Colonic mucosa (tissue), 4 donors: ENCODE results near the gene IGFBPL1. TPM values are rescaled to one million over a fixed set of nuclear protein-coding genes. Genes with fewer than 3 reads are reported as not detected.
A peak's percentile ranks its signal among the peaks of the same experiment; 100 is the strongest.

Experiments used
- DNase-seq: peaks from one replicate; pipeline ENCODE4 v3.0.0-alpha.2; 2020
- H3K27ac ChIP-seq: fragments of 200-600 bp; one replicate; pipeline ENCODE4 v1.8.0; 2021
- H3K27me3 ChIP-seq: fragments of 200-600 bp; one replicate; pipeline ENCODE4 v1.8.0; 2021
- H3K36me3 ChIP-seq: fragments of 200-600 bp; one replicate; pipeline ENCODE4 v1.8.0; 2021
- H3K4me1 ChIP-seq: fragments of 200-600 bp; one replicate; pipeline ENCODE4 v1.8.0; 2021; ENCODE audit warnings: mild to moderate bottlenecking
- H3K4me3 ChIP-seq: fragments of 200-600 bp; one replicate; pipeline ENCODE4 v1.8.0; 2021
- H3K9ac ChIP-seq, 2 donors: one replicate each; pipeline ENCODE4 v1.7.0; 2013; ENCODE audit warnings: control low read depth in 2 of 2, low read depth in 2 of 2, low read length in 2 of 2
- H3K9me3 ChIP-seq: fragments of 200-600 bp; one replicate; pipeline ENCODE4 v1.8.0; 2021
- intact Hi-C: fragments of 100-400 bp; cut with DNase I; formaldehyde crosslinking; loops from one replicate; pipeline ENCODE4 v1.14.1; 2022
- total RNA-seq, 2 donors: library from RNA; stranded (reverse); fragmentation: NEBNext Ultra II Directional in 1 of 2; extraction: Animal tissue kit (Norgen Biotek cat#: 25700) in 1 of 2; gene quantifications; one replicate each; pipeline ENCODE4 v1.2.1, GENCODE V29; 2021
- TF ChIP-seq, protein P1 (sequence below): fragments of 200-600 bp; IDR thresholded peaks from one replicate; pipeline ENCODE4 v1.8.0; 2022; ENCODE audit warnings: antibody characterized with exemption, mild to moderate bottlenecking
- donor health status: healthy.
- donor health status: DM: no; HTN: no; CAD: no.
- donor health status: DM: no; HTN: no; CAD: no.

IGFBPL1 gene
- total RNA-seq, 2 donors from 2014 or later, result 0.82 to 1.3 TPM

DNA sequence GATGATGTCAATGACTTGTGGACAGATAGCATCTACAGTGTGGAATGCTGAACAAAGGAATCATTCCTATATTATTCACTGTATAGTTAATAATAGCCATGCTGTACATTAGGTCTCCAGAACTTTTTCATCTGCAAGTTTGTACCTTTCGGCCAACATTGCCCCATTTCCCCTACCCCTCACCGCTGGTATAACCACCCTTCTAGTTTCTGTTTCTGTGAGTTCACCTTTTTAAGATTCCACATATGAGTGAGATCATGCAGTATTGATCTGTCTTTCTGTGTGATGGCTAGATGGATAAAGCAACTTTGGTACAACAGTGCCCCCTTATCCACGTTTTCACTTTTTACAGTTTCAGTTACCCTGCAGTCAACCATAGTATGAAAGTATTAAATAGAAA is 50.6 kb downstream of the IGFBPL1 start:
- no peaks in the 10 kb centered on the region for H3K27me3 ChIP-seq
- no peaks in the 10 kb centered on the region for H3K36me3 ChIP-seq
- TF ChIP-seq, protein P1, sequence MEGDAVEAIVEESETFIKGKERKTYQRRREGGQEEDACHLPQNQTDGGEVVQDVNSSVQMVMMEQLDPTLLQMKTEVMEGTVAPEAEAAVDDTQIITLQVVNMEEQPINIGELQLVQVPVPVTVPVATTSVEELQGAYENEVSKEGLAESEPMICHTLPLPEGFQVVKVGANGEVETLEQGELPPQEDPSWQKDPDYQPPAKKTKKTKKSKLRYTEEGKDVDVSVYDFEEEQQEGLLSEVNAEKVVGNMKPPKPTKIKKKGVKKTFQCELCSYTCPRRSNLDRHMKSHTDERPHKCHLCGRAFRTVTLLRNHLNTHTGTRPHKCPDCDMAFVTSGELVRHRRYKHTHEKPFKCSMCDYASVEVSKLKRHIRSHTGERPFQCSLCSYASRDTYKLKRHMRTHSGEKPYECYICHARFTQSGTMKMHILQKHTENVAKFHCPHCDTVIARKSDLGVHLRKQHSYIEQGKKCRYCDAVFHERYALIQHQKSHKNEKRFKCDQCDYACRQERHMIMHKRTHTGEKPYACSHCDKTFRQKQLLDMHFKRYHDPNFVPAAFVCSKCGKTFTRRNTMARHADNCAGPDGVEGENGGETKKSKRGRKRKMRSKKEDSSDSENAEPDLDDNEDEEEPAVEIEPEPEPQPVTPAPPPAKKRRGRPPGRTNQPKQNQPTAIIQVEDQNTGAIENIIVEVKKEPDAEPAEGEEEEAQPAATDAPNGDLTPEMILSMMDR, result no peak
- no peak for DNase-seq
- no peak overlapping the region for H3K4me3 ChIP-seq
- intact Hi-C loops, result loop anchor here (2.0 kb wide), 1 partner anchor 27 kb away; no protein-coding TSS in a partner anchor
- no peaks in the 10 kb centered on the region for H3K9me3 ChIP-seq
- H3K4me1 ChIP-seq, result no peaks in the 10 kb centered on the region
- H3K27ac ChIP-seq, result no peak overlapping the region
- no peak overlapping the region for H3K9ac ChIP-seq

DNA sequence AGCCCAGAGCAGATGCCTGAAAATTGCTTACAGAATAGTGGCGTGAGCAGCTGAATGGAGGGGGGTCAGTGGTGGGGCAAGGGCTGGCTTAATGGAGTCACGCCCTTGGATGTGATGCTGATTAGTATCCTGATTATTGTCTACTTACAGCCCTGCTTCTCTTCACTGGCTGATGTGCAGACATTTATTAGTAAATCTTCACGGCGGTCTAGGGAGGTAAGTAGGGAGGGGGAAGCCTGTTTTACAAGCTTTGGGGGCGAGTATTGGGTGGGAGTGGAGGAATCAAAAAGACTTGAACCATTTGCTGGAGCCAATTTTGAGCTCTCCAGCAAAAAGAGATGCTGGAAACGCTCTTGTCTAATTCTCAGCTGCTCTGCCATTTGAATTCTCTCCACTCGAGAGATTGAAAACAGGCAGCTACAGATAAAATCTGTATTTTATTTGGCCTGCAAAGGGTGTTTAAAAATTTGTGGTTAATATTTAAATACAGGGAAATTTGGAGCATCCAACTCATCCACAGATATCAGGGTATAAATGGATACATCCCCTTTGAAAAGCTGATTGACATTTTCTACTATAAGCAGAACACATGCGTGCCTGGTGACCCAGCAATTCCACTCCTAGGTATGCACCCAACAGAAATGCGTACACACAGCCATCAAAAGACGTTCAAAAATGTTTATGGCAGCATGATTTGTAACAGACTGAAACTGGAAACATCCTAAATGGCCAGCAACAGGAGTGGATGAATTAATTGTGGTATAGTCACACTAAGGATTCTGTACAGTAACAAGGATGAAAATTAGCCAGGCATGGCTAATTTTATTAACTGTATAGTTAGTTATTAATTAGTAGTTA is 51.3 kb downstream of the IGFBPL1 start:
- no peaks in the 10 kb centered on the region for H3K27me3 ChIP-seq
- no peak overlapping the region for H3K27ac ChIP-seq
- H3K36me3 ChIP-seq, result no peaks in the 10 kb centered on the region
- no peak overlapping the region for H3K9ac ChIP-seq
- TF ChIP-seq, protein P1, result no peak
- H3K4me1 ChIP-seq, result no peaks in the 10 kb centered on the region
- H3K4me3 ChIP-seq, result no peak overlapping the region
- H3K9me3 ChIP-seq, result no peaks in the 10 kb centered on the region
- no peak for DNase-seq
- intact Hi-C loops, result loop anchor here (2.0 kb wide), 1 partner anchor 28 kb away; no protein-coding TSS in a partner anchor

DNA sequence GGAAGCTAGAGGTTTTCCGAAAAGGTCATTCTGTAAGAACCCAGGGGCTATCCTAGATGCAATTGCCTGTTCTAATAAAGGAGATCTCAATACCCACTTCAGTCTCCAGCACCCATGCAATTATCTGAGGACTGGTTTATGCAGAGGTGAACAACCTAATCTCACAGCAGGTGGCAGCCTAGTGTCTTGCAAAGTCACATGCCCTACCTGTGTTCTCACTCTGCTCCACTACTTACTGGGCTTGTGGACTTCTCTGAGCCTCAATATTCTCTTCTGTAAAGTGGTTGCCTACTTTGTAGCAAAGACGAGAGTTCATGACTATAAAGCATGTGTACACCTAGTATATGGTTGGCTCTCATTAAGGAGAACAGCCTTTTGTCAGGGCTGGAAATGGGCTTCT is 52.8 kb downstream of the IGFBPL1 start:
- Histone ChIP-seq H3K9ac (no peak overlapping the region), H3K27me3 (no peaks in the 10 kb centered on the region), H3K27ac (no peak overlapping the region), H3K36me3 (no peaks in the 10 kb centered on the region), H3K4me3 (no peak overlapping the region), H3K9me3 (no peaks in the 10 kb centered on the region), H3K4me1 (no peaks in the 10 kb centered on the region)
- intact Hi-C loops, result no loop called here
- peak; percentile 54 for DNase-seq
- TF ChIP-seq, protein P1, result no peak

DNA sequence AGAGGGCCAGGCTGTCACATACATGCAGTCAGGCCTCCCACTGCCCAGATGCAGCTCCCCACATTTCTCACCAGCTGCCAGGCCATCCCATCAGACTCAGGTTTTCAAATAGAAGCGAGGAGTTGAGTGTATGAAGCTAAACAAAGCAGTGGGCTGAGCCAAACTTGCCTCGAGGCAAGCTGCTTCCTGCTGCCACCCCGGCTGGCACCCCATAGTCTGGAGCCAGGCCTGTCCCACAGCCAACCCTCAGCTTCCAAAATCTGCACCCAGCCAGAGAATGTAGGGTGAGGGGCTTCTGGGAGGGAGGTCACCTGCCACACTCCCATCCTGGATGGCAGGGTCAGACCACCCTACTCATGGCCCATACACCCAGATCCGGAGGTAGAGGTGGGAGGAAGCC is 54.1 kb downstream of the IGFBPL1 start:
- Histone ChIP-seq H3K9me3 (no peaks in the 10 kb centered on the region), H3K4me3 (no peak overlapping the region), H3K27me3 (no peaks in the 10 kb centered on the region), H3K4me1 (no peaks in the 10 kb centered on the region), H3K36me3 (no peaks in the 10 kb centered on the region), H3K9ac (no peak overlapping the region), H3K27ac (no peak overlapping the region)
- TF ChIP-seq, protein P1, result no peak
- intact Hi-C loops, result no loop called here
- DNase-seq, result no peak

DNA sequence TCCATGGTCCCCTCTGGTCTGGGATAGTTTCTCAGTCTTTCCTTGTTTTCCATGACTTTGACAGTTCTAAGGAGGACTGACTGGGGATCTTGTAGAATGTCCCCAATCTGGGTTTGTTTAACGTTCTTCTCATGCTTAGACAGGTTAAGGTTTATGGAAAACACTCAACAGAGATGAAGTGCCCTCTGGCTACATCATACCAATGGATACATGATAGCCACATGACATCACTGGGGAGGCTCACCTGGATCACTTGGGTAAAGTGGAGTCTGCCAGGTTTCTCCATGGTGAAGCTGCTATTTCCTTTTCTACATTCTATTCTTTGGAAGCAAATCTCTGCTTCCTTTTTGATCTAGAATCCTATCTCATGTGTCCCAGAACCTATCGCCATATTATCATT is 55.5 kb downstream of the IGFBPL1 start:
- no peaks in the 10 kb centered on the region for H3K9me3 ChIP-seq
- no peak overlapping the region for H3K9ac ChIP-seq
- no peaks in the 10 kb centered on the region for H3K36me3 ChIP-seq
- H3K4me3 ChIP-seq, result no peak overlapping the region
- DNase-seq, result no peak
- TF ChIP-seq, protein P1, result no peak
- H3K27me3 ChIP-seq, result no peaks in the 10 kb centered on the region
- intact Hi-C loops, result no loop called here
- no peaks in the 10 kb centered on the region for H3K4me1 ChIP-seq
- H3K27ac ChIP-seq, result no peak overlapping the region
